HG02610 (cell line): Measurements from ENCODE around the gene HLF.
A peak's percentile ranks its signal among the peaks of the same experiment; 100 is the strongest.

ENCODE experiments used
- ATAC-seq: cut with Tn5 transposase; IDR thresholded peaks from one replicate; pipeline ENCODE4 v1.9.1; 2021; ENCODE audit warnings: mild to moderate bottlenecking, moderate library complexity; ENCODE audit not compliant: unreplicated experiment

Gene HLF

GRCh38 chr17:55345132-55345531 is 80.4 kb downstream of the HLF start:
- ATAC-seq, result no peak

GRCh38 chr17:55346658-55347057 is 81.9 kb downstream of the HLF start:
- no peak for ATAC-seq

GRCh38 chr17:55347341-55347740 is 82.6 kb downstream of the HLF start:
- ATAC-seq, result no peak

GRCh38 chr17:55348749-55349354 is 84.1 kb downstream of the HLF start:
- ATAC-seq, result no peak

GRCh38 chr17:55350825-55351205 is 86.1 kb downstream of the HLF start:
- no peak for ATAC-seq

- no peak for ATAC-seq
These were observed 86.5 kb downstream of the HLF start for GRCh38 chr17:55351226-55351625.

GRCh38 chr17:55354010-55354409 is 89.2 kb downstream of the HLF start:
- no peak for ATAC-seq

GRCh38 chr17:55354941-55355340 is 90.2 kb downstream of the HLF start:
- no peak for ATAC-seq

GRCh38 chr17:55356434-55357328 is 91.9 kb downstream of the HLF start:
- peak; percentile 96 for ATAC-seq

GRCh38 chr17:55360971-55361370 is 96.2 kb downstream of the HLF start:
- ATAC-seq, result no peak

GRCh38 chr17:55363033-55363432 is 98.3 kb downstream of the HLF start:
- ATAC-seq, result no peak

GRCh38 chr17:55366020-55366481 is 101.3 kb downstream of the HLF start:
- no peak for ATAC-seq

- no peak for ATAC-seq
These were observed 103.9 kb downstream of the HLF start for GRCh38 chr17:55368706-55369105.
